Neutrophil (primary cell): ENCODE data around the gene RFC2.

ENCODE experiments used
- H3K27ac ChIP-seq: fragments of 200-600 bp; sonication (generic); 2 replicates; pipeline ENCODE4 v1.5.1; 2016; ENCODE audit warnings: mild to moderate bottlenecking, moderate library complexity
- H3K27me3 ChIP-seq: fragments of 200-600 bp; sonication (generic); 2 replicates; pipeline ENCODE4 v1.6.0; 2016; ENCODE audit warnings: mild to moderate bottlenecking
- H3K36me3 ChIP-seq: fragments of 200-600 bp; sonication (generic); 2 replicates; pipeline ENCODE4 v1.5.1; 2017
- H3K4me1 ChIP-seq, 2 experiments: fragments of 200-600 bp in 1 of 2; sonication (generic) in 1 of 2; 1 replicate in 1 of 2; 2 replicates in 1 of 2; pipeline versions ENCODE4 v1.5.1 to v1.6.1; 2013 to 2016; ENCODE audit warnings: low read depth in 1 of 2, low read length in 1 of 2, mild to moderate bottlenecking in 1 of 2, moderate library complexity in 1 of 2; ENCODE audit not compliant: control insufficient read depth in 1 of 2, insufficient read depth in 1 of 2
- H3K4me3 ChIP-seq, 2 experiments: fragments of 200-600 bp in 1 of 2; sonication (generic) in 1 of 2; 1 replicate in 1 of 2; 2 replicates in 1 of 2; pipeline ENCODE4 v1.5.1; 2013 to 2016; ENCODE audit warnings: low read depth in 1 of 2, low read length in 1 of 2, mild to moderate bottlenecking in 1 of 2, moderate library complexity in 1 of 2
- H3K9me3 ChIP-seq: fragments of 200-600 bp; sonication (generic); 2 replicates; pipeline ENCODE4 v1.5.1; 2016
- TF ChIP-seq, protein P1 (sequence below): fragments of 200-600 bp; sonication (generic); IDR thresholded peaks from 2 replicates; pipeline ENCODE4 v1.5.1; 2016; ENCODE audit warnings: antibody characterized with exemption

RFC2 gene

DNA sequence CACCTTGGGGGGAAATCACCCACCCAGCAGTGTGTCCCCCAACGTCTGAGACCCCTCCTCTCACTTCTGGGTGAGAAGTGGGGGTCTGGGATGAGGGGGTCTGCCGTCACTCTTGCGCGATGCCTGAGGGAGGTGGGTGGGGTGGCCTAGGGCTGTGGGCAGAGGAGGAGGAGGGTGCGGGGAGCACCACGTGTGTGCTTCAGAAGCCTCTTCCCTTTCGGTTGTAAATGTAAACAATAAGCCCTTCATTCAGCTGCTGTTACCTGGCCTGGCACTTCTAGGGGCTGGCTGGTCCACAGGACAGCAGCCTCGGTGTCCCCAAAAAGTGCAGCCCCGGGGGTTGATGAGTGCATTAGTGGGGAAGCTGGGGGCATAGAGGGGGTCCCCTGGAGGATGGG lies 36.4 kb upstream of the RFC2 start:
- TF ChIP-seq, protein P1, sequence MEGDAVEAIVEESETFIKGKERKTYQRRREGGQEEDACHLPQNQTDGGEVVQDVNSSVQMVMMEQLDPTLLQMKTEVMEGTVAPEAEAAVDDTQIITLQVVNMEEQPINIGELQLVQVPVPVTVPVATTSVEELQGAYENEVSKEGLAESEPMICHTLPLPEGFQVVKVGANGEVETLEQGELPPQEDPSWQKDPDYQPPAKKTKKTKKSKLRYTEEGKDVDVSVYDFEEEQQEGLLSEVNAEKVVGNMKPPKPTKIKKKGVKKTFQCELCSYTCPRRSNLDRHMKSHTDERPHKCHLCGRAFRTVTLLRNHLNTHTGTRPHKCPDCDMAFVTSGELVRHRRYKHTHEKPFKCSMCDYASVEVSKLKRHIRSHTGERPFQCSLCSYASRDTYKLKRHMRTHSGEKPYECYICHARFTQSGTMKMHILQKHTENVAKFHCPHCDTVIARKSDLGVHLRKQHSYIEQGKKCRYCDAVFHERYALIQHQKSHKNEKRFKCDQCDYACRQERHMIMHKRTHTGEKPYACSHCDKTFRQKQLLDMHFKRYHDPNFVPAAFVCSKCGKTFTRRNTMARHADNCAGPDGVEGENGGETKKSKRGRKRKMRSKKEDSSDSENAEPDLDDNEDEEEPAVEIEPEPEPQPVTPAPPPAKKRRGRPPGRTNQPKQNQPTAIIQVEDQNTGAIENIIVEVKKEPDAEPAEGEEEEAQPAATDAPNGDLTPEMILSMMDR, result no peak
- no peaks in the 10 kb centered on the region for H3K36me3 ChIP-seq
- H3K27me3 ChIP-seq, result peaks cover 75% of the 10 kb centered on the region
- H3K4me3 ChIP-seq, result peak overlapping the region in 1 of 2 experiments; percentile 70
- H3K27ac ChIP-seq, result no peak overlapping the region
- peaks cover 15 to 23% of the 10 kb centered on the region in 2 experiments for H3K4me1 ChIP-seq
- no peaks in the 10 kb centered on the region for H3K9me3 ChIP-seq

DNA sequence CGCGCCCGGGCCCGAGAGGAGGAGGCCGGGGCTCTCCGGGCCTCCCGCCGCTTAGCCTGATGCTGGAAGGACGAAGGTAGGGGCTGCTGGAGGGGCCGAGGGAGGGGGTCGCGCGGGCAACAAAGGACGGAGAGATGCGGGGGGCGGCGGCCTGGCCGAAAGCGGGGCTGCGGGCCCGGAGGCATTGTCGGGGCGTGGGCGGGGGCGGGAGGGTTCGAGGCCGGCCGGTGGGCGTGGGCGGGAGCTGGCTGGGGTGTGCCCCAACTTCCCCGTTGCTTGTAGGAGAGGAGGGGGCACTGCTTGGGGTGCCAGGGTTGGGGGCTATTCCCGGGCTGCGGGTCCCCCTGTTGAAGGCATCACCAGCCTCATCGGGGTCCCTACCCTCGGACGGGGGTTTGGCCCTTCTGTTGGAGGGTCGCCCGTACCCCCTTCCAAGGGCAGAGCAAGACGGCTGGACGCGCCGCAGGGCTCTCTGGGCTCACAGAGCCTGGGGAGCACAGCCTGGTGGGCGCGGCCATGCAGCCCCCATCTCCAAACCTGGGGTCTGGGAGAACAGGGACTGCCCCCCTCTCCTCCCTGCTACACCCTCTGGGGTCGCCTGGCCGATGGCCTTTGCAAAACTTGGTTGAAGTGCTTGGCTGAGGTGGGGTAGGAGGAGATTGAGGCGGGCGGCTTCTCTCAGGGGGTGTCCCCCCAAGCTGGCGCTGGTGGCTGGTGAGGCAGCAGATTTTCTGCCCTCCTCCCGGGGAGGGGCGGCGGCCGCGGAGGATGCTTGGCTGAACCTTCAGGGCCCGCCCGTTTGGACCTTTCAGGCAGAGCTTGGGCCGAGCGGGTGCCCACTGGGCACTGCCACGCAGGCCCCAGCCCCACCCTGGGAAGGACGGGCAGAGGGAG lies 35.7 kb upstream of the RFC2 start:
- TF ChIP-seq, protein P1, result no peak
- Histone ChIP-seq H3K27ac (no peak overlapping the region), H3K4me3 (peak overlapping the region; percentile 56 to 70), H3K27me3 (peaks cover 75% of the 10 kb centered on the region), H3K4me1 (peaks cover 15 to 23% of the 10 kb centered on the region in 2 experiments), H3K9me3 (no peaks in the 10 kb centered on the region), H3K36me3 (no peaks in the 10 kb centered on the region)

DNA sequence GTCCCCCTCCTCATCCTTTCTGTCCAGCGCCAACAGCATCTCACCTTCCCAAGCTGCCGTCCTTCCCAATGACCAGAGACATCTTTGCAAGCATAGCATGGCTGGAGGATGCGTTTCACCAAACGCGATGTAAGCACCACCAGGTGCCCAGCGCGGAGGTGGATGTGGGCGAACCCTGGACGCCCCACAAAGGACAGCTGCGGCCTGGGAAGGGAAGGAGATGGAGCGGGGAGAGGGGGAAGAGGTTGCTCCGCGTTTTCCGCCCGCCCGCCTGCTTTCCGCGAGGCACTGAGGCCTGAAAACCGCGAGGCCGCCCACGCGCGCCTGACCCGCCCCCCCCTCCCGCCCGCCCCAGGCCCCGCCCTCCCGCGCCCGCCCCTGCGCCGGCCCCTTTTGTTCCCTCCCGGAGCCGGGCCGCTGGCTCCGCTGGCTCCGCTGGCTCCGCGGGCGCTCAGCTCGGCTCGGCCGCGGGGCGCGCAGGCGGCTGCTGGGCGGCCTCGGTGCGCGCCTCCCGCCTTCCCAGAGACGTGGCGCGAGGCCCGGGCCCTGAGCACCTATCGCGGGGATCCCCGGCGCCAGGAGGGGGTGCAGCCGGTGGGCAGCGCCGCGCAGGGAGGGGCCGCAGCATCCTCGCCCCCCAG lies 34.9 kb upstream of the RFC2 start, which contains the start of gene CLIP2:
Gene CLIP2 (plus strand): TSS at position 390 of the 641 bp plus-strand sequence. CDS start 28,140 bp downstream, outside the sequence.
- TF ChIP-seq, protein P1, result no peak
- Histone ChIP-seq H3K9me3 (no peaks in the 10 kb centered on the region), H3K27me3 (peaks cover 68% of the 10 kb centered on the region), H3K4me1 (peaks cover 15 to 23% of the 10 kb centered on the region in 2 experiments), H3K27ac (peak within 1 kb of the TSS; percentile 13), H3K36me3 (no peaks in the 10 kb centered on the region), H3K4me3 (peak within 1 kb of the TSS; percentile 56 to 70)

DNA sequence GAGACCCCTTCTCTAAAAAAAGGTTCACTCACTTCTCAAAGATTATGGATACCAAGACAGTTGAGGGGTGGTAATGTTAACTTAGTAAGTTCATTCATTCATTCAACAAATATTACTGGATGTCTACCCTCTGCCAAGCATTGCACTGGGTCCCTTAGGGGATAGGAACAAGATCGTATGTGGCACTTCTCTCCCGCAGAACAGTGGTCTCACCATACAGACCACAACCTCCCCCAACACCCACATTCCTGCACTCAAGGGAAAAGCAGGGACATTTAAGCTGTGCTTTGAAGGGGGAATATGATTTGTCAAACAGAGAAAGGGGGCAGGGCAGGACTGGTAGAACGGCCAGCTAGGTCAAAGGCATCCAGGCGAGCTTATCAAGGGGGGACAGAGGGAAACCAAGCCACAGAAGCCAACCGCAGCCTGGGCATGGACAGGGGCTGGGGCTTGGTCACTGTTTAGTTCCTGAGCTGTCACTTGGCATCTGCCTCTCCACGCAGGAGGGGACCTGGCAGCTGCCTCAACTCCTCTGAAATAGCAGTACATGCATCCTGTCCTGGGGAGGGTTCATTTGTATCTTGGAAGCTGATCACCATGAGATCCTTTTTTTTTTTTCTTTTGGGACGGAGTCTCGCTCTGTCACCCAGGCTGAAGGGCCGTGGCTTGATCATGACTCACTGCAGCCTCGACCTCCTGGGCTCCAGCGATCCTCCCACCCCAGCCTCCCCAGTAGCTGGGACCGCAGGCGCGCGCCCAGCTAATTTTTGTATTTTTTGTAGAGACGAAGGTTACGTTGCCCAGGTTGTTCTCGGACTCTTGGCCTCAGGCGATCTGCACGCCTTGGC lies 34.1 kb upstream of the RFC2 start:
- Histone ChIP-seq H3K36me3 (no peaks in the 10 kb centered on the region), H3K27me3 (peaks cover 63% of the 10 kb centered on the region), H3K4me1 (peaks cover 15 to 23% of the 10 kb centered on the region in 2 experiments), H3K9me3 (no peaks in the 10 kb centered on the region), H3K27ac (no peak overlapping the region), H3K4me3 (peak overlapping the region; percentile 45 to 70)
- TF ChIP-seq, protein P1, result no peak
